BJ (cell line): ENCODE results near the gene ATP6V0E1. TPM values are rescaled to one million over a fixed set of nuclear protein-coding genes. Genes with fewer than 3 reads are reported as not detected.

ENCODE experiments used
- CTCF ChIA-PET: fragments of 350-600 bp; formaldehyde crosslinking; extraction: SDS; loops from one replicate; lab custom pipeline; 2021; ENCODE audit warnings: antibody characterized with exemption, inconsistent platforms; lab: Yijun Ruan, JAX
- POLR2A ChIA-PET: fragments of 300-600 bp; sonication (Branson Sonifier 250); formaldehyde crosslinking; extraction: SDS; loops from one replicate; lab custom pipeline; 2021; ENCODE audit warnings: antibody characterized with exemption; lab: Charles Lee
- DNase-seq: peaks from one replicate; pipeline ENCODE4 v3.0.0-alpha.2; 2011; ENCODE audit warnings: low read depth
- H3K27me3 ChIP-seq: 2 replicates; pipeline ENCODE4 v1.6.0; 2011; ENCODE audit warnings: low read length; ENCODE audit not compliant: control insufficient read depth, insufficient read depth
- H3K36me3 ChIP-seq: 2 replicates; pipeline ENCODE4 v1.5.1; 2011; ENCODE audit warnings: low read length; ENCODE audit not compliant: control insufficient read depth, insufficient read depth
- H3K4me3 ChIP-seq: 2 replicates; pipeline ENCODE4 v1.5.1; 2011; ENCODE audit warnings: low read depth, mild to moderate bottlenecking, control low read depth, low read length
- polyA plus RNA-seq: library from polyadenylated mRNA; depleted of rRNA; stranded (reverse); fragments of >200 nt; gene quantifications from 2 replicates; pipeline ENCODE4 v1.2.3, GENCODE V29; 2011
- TF ChIP-seq, protein P1 (sequence below): IDR thresholded peaks from 2 replicates; pipeline ENCODE4 v1.5.1; 2011; ENCODE audit warnings: low read depth, mild to moderate bottlenecking, control low read depth, inconsistent platforms, low read length, moderate library complexity; ENCODE audit not compliant: insufficient read depth

ATP6V0E1 gene
- polyA plus RNA-seq, 1 experiment, result 491 TPM

- no peak for DNase-seq
- H3K4me3 ChIP-seq, result no peak overlapping the region
- POLR2A ChIA-PET, result no interaction called here
- no peaks in the 10 kb centered on the region for H3K27me3 ChIP-seq
- TF ChIP-seq, protein P1, sequence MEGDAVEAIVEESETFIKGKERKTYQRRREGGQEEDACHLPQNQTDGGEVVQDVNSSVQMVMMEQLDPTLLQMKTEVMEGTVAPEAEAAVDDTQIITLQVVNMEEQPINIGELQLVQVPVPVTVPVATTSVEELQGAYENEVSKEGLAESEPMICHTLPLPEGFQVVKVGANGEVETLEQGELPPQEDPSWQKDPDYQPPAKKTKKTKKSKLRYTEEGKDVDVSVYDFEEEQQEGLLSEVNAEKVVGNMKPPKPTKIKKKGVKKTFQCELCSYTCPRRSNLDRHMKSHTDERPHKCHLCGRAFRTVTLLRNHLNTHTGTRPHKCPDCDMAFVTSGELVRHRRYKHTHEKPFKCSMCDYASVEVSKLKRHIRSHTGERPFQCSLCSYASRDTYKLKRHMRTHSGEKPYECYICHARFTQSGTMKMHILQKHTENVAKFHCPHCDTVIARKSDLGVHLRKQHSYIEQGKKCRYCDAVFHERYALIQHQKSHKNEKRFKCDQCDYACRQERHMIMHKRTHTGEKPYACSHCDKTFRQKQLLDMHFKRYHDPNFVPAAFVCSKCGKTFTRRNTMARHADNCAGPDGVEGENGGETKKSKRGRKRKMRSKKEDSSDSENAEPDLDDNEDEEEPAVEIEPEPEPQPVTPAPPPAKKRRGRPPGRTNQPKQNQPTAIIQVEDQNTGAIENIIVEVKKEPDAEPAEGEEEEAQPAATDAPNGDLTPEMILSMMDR, result no peak
- CTCF ChIA-PET, result interaction anchor here (0.7 to 1.5 kb wide), 2 partner anchors 31 to 117 kb away, joined by 3 read pairs; no protein-coding TSS in a partner anchor
- H3K36me3 ChIP-seq, result peaks cover 3% of the 10 kb centered on the region
These were observed 10.8 kb downstream of the ATP6V0E1 start for GRCh38 chr5:172994405-172994804.

DNA sequence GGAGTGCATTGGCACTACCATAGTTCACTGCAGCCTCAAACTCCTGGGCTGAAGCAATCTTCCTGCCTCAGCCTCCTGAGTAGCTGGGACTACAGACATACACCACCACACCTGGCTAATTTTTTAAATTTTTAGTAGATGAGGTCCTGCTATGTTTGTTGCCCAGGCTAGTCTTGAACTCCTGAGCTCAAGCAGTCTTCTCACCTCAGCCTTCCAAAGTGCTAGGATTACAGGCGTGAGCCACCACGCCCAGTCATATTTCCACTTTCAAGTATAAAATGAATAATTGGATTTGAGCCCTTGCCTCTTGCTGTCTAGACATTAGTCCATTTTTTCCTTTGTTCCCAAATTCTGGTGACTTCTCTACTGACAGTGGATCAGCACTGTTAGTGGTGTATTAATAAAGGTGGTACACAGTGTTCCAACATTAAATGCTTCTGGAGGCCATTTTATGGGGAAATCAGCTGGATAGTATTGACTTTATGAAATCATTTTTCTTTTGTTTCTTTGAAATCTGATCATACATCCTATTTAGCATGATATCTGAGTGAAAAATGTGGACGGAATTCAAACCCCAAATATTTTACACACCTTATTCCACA, 15.9 kb downstream of the ATP6V0E1 start:
- no peak overlapping the region for H3K4me3 ChIP-seq
- TF ChIP-seq, protein P1, result no peak
- CTCF ChIA-PET, result interaction anchor here (1.7 kb wide), 1 partner anchor 9 kb away, joined by 3 read pairs; no protein-coding TSS in a partner anchor
- no peaks in the 10 kb centered on the region for H3K27me3 ChIP-seq
- H3K36me3 ChIP-seq, result peaks cover 3% of the 10 kb centered on the region
- no peak for DNase-seq
- POLR2A ChIA-PET, result interaction anchor here (0.6 kb wide), 1 partner anchor 15 kb away, joined by 3 read pairs; no protein-coding TSS in a partner anchor

GRCh38 chr5:172999974-173000373, 16.4 kb downstream of the ATP6V0E1 start:
- TF ChIP-seq, protein P1, result no peak
- POLR2A ChIA-PET, result interaction anchor here (0.6 kb wide), 1 partner anchor 16 kb away, joined by 3 read pairs; no protein-coding TSS in a partner anchor
- CTCF ChIA-PET, result interaction anchor here (1.7 kb wide), 1 partner anchor 9 kb away, joined by 3 read pairs; no protein-coding TSS in a partner anchor
- no peak for DNase-seq
- Histone ChIP-seq H3K27me3 (no peaks in the 10 kb centered on the region), H3K4me3 (no peak overlapping the region), H3K36me3 (peaks cover 3% of the 10 kb centered on the region)

GRCh38 chr5:173001229-173001841, 17.8 kb downstream of the ATP6V0E1 start:
- no peak for DNase-seq
- TF ChIP-seq, protein P1, result no peak
- no peak overlapping the region for H3K4me3 ChIP-seq
- no peaks in the 10 kb centered on the region for H3K27me3 ChIP-seq
- ChIA-PET CTCF (no interaction called here), POLR2A (no interaction called here)
- H3K36me3 ChIP-seq, result peaks cover 1% of the 10 kb centered on the region

DNA sequence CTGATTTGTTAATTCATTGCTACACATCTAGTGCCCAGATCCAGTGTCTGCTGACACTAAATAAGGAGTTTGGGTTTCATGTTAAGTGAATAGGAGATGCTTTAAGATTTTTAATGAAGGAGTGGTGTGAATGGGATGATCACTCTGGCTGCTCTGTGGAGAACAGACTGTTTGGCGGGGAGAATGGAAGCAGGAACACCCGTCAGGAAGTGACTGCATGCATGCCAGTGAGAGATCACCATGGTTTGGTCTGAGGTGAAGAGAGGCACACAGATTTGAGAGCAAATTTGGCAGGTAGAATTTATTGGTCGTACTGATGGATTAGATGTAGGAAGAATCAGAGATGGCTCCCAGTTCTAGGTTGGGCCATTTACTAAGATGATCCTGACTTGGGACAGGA, 19.8 kb downstream of the ATP6V0E1 start:
- POLR2A ChIA-PET, result no interaction called here
- TF ChIP-seq, protein P1, result no peak
- H3K36me3 ChIP-seq, result peaks cover 1% of the 10 kb centered on the region
- CTCF ChIA-PET, result no interaction called here
- H3K4me3 ChIP-seq, result no peak overlapping the region
- H3K27me3 ChIP-seq, result no peaks in the 10 kb centered on the region
- no peak for DNase-seq
